ENCODE measurements around the gene THBS1. TPM values are rescaled to one million over a fixed set of nuclear protein-coding genes. Genes with fewer than 3 reads are reported as not detected.

The THBS1 gene
- total RNA-seq, 1 experiment from 2014 or later, result 342 TPM

GRCh38 chr15:39624806-39625205, 43.9 kb downstream of the THBS1 start:
- intact Hi-C loops (cut with micrococcal nuclease; ENCODE audit: unreplicated experiment), result no loop called here

GRCh38 chr15:39625451-39625850, 44.6 kb downstream of the THBS1 start:
- ChIA-PET POLR2A (no interaction called here), CTCF (no interaction called here)
- H3K36me3 ChIP-seq (ENCODE audit: control insufficient read depth, insufficient read depth, low read length), result no peaks in the 10 kb centered on the region
- Mint-ChIP-seq H3K4me3 (ENCODE audit: unreplicated experiment) (no peak overlapping the region), H3K4me1 (ENCODE audit: low read depth, unreplicated experiment) (peaks cover 12% of the 10 kb centered on the region), H3K27me3 (ENCODE audit: insufficient read depth, unreplicated experiment) (no peaks in the 10 kb centered on the region), H3K36me3 (ENCODE audit: insufficient read depth, unreplicated experiment) (no peaks in the 10 kb centered on the region), H3K27ac (ENCODE audit: unreplicated experiment) (no peak overlapping the region), H3K9me3 (ENCODE audit: unreplicated experiment) (no peaks in the 10 kb centered on the region)
- H3K4me1 ChIP-seq, result 0 out of 2 replicates have a peak, but pooled peaks cover 4% of the 10 kb centered on the region
- intact Hi-C loops (cut with micrococcal nuclease; ENCODE audit: unreplicated experiment), result no loop called here
- H3K9me3 ChIP-seq, result no peaks in the 10 kb centered on the region
- no TSS peak for BruUV-seq (replicated peaks)
- TF ChIP-seq CTCF (IDR thresholded peaks at IDR 0.05; ENCODE audit: insufficient read depth in 1 of 2, low read depth in 1 of 2, low read length in 1 of 2, severe bottlenecking in 1 of 2, unreplicated experiment in 1 of 2), result no peak
- DNase-seq, result no peak
- no peak overlapping the region for H3K4me3 ChIP-seq (ENCODE audit: low read depth, low read length)
- H3K27me3 ChIP-seq (replicated peaks; ENCODE audit: control insufficient read depth, insufficient read depth, low read length), result no peaks in the 10 kb centered on the region

More at GRCh38 chr15:39624806-39625205, 43.9 kb downstream of the THBS1 start:
- H3K27me3 Mint-ChIP-seq (ENCODE audit: insufficient read depth, unreplicated experiment), result no peaks in the 10 kb centered on the region
- peaks cover 12% of the 10 kb centered on the region for H3K4me1 Mint-ChIP-seq (ENCODE audit: low read depth, unreplicated experiment)
- H3K4me1 ChIP-seq, result 0 out of 2 replicates have a peak, but pooled peaks cover 4% of the 10 kb centered on the region
- DNase-seq, result no peak
- H3K27ac Mint-ChIP-seq (ENCODE audit: unreplicated experiment), result no peak overlapping the region
- ChIA-PET POLR2A (no interaction called here), CTCF (no interaction called here)
- H3K4me3 ChIP-seq (ENCODE audit: low read depth, low read length), result no peak overlapping the region
- H3K27me3 ChIP-seq (replicated peaks; ENCODE audit: control insufficient read depth, insufficient read depth, low read length), result no peaks in the 10 kb centered on the region
- H3K4me3 Mint-ChIP-seq (ENCODE audit: unreplicated experiment), result no peak overlapping the region
- no peaks in the 10 kb centered on the region for H3K36me3 Mint-ChIP-seq (ENCODE audit: insufficient read depth, unreplicated experiment)
- no TSS peak for BruUV-seq (replicated peaks)
- no peaks in the 10 kb centered on the region for H3K36me3 ChIP-seq (ENCODE audit: control insufficient read depth, insufficient read depth, low read length)
- TF ChIP-seq CTCF (IDR thresholded peaks at IDR 0.05; ENCODE audit: insufficient read depth in 1 of 2, low read depth in 1 of 2, low read length in 1 of 2, severe bottlenecking in 1 of 2, unreplicated experiment in 1 of 2), result no peak
- no peaks in the 10 kb centered on the region for H3K9me3 ChIP-seq
- no peaks in the 10 kb centered on the region for H3K9me3 Mint-ChIP-seq (ENCODE audit: unreplicated experiment)

GRCh38 chr15:39625856-39626255, 45.0 kb downstream of the THBS1 start:
- no peak overlapping the region for H3K27ac Mint-ChIP-seq (ENCODE audit: unreplicated experiment)
- peaks cover 12% of the 10 kb centered on the region for H3K4me1 Mint-ChIP-seq (ENCODE audit: low read depth, unreplicated experiment)
- TF ChIP-seq CTCF (IDR thresholded peaks at IDR 0.05; ENCODE audit: insufficient read depth in 1 of 2, low read depth in 1 of 2, low read length in 1 of 2, severe bottlenecking in 1 of 2, unreplicated experiment in 1 of 2), result no peak

More at GRCh38 chr15:39625856-39626255, 45.0 kb downstream of the THBS1 start:
- intact Hi-C loops (cut with micrococcal nuclease; ENCODE audit: unreplicated experiment), result no loop called here
- Mint-ChIP-seq H3K27me3 (ENCODE audit: insufficient read depth, unreplicated experiment) (no peaks in the 10 kb centered on the region), H3K4me3 (ENCODE audit: unreplicated experiment) (no peak overlapping the region), H3K36me3 (ENCODE audit: insufficient read depth, unreplicated experiment) (no peaks in the 10 kb centered on the region), H3K9me3 (ENCODE audit: unreplicated experiment) (no peaks in the 10 kb centered on the region)
- no peak overlapping the region for H3K4me3 ChIP-seq (ENCODE audit: low read depth, low read length)
- no peaks in the 10 kb centered on the region for H3K36me3 ChIP-seq (ENCODE audit: control insufficient read depth, insufficient read depth, low read length)
- no peaks in the 10 kb centered on the region for H3K27me3 ChIP-seq (replicated peaks; ENCODE audit: control insufficient read depth, insufficient read depth, low read length)
- DNase-seq, result no peak
- 0 out of 2 replicates have a peak, but pooled peaks cover 4% of the 10 kb centered on the region for H3K4me1 ChIP-seq
- BruUV-seq (replicated peaks), result no TSS peak
- H3K9me3 ChIP-seq, result no peaks in the 10 kb centered on the region
- POLR2A ChIA-PET, result no interaction called here
- CTCF ChIA-PET, result no interaction called here

All from Caco-2 (cell line).